HG02943 (cell line): ENCODE measurements around the gene PRKAB2.
"Not testable (repeated sequence)": the region's sequence is repeated elsewhere in the genome, so short reads cannot be mapped to it uniquely, and the experiment has no call there.

Experiments
- ATAC-seq: cut with Tn5 transposase; IDR thresholded peaks from one replicate; pipeline ENCODE4 v1.9.1; 2021; ENCODE audit warnings: mild to moderate bottlenecking, low read depth, moderate library complexity; ENCODE audit not compliant: unreplicated experiment

Gene PRKAB2, protein sequence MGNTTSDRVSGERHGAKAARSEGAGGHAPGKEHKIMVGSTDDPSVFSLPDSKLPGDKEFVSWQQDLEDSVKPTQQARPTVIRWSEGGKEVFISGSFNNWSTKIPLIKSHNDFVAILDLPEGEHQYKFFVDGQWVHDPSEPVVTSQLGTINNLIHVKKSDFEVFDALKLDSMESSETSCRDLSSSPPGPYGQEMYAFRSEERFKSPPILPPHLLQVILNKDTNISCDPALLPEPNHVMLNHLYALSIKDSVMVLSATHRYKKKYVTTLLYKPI

DNA sequence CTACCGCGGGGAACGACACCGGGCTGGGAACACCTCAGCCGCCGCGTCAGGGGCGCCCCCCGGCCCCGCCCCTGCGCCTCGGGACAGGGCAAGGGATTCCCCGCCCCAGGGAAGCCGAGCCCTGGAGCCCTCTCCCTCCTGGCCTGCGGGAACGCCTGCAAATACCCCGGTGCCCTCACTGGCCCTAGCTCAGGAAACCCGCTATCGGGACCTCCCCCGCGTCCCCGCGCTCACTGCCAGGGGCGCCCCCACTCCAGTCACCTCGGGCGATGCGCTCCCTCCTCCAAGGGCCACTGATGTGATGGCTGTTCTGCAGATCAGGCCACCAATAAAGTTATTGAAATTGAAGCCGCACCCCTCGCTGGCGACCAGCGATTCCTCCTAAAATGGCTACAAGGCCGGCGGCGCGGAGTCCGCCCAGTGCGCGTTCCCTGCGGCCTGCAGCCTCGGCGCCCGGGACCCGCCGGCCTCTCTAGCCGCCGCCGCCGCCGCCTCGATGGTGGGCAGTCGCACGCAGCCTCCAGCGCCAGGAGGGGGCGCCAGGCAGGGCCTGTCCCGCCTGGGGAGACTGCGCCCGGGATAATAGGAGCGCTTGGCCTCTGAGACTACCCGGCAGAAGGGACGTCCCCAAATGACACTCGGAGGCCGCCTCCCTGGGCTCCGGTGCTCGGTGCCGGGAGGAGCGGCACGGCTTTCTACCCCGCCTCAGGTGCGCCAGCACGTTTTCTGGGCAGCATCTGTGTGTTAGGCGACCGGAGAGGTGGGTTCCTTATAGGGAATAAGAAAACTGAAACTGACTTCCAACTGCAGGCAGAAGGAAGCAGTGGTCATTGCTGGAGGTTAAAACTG is at the start of gene PRKAB2:
TSS of gene PRKAB2 (minus strand) at position 303 of the 849 bp plus-strand sequence. CDS start 326 bp downstream, outside the sequence.
- peak; percentile 84 for ATAC-seq

DNA sequence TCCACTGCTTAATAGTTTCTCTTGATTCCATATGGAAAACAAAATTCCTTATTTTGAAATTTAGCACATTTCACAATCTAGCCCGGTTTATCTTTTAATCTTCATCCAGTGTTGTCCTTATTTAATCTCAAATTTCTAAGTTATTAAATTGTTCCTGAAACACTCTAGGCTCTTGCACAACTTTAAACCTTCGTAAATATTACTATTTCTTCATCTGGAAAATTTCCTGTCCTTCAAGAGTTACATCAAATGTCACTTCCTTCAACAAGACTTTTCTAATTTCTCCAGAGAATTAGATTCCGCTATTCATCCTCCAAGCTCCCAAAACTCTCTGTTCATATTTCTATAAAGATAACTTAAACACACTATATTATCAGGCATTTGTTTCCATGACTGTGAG is 46.3 kb upstream of the PRKAB2 start:
- ATAC-seq = no peak

DNA sequence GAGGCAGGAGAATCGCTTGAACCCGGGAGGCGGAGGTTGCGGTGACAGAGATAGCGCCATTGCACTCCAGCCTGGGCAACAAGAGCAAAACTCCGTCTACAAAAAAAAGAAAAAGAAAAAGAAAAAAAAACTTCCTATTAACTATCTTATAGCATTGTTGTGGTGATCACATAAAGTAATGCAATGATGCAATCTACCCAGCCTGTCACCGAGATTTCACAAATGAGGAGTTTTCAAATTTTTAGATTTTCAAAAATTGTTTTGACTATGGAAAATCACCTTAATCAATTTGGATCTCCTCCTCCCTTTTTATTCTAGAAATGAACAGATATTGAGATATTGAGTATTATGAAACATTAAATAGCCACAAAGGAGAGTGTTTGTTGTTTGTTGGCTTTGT is 44.9 kb upstream of the PRKAB2 start:
- ATAC-seq = no peak

DNA sequence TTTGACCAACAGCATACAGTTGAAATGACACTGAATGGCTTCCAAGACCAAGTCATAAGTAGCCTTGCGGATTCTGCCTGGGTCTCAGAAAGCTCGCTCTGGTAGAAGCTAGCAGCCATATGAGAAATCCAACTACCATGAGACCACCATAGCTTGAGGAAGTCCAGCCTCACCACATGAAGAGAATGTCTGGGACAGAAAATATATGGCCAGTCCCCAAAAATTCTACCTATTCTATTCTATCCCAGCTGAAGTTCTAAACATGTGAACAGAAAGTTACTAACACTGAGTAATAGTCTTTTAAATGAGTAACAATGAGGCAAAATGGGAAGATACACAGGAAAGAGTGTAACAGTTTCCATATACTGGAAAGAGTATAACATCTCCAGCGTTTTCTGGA is 43.9 kb upstream of the PRKAB2 start:
- no peak for ATAC-seq

DNA sequence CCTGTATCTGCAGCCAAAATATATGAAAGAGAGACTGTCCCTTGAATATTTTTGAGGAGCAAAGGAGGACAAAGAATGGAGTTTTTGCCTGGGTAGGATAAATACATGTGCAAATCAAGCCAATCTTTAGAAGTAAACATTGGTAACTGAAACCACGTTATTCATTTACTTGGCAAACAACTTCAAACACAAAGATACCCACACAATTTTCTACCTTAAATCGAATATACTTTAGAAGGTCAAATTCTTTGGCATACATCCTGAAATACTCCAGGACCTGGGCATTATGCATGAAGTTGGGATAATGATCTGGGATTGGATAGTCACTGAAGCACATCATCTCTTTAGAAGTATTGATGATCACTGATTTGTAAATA is 43.3 kb upstream of the PRKAB2 start:
- no peak for ATAC-seq

DNA sequence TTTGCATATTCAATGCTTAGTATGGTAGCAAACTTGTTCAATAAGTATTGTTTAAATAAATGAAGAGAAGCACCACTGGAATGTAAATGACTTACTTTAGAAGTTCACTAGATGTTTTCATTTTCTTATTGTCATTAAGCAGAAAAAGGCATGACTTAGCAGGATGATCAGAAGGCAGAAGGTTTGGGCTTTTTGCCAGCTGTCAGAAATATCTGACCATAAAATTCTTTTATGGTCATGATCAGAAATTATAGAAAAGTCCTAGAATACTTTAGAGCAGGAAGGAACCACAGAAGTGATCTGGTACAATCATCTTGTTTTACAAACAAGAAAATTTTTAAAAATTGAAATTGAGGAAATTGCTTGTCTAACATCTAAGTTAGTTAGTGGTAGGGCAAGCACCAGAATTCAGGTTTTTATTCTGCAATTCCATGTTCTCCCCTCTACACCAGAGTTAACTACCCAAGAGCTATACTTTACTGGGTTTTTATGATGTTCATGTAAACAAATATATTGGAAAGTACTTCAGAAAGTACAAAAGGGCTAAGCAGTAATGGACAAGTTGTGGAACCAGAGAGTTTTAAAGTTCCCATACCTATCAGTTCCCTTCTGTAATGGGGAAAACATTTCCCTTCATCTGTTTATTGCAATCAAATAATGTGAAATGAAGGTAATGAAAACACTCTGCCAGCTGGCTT is 42.7 kb upstream of the PRKAB2 start:
- ATAC-seq = no peak

DNA sequence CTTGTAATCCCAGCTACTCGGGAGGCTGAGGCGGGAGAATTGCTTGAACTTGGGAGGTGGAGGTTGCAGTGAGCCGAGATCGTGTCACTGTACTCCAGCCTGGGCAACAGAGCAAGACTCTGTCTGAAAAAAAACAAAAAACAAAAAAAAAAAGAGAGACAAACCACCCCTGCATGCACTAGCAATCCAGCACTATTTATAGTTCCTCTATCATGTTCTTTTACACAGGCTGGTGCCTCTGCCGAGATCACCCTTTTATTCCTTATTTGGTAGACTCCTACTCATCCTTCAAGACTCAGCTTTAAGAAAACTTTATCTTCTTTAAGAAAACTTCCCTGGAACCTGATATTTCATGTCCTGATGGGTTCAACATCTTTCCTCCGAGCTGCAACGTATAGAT is 42.1 kb upstream of the PRKAB2 start:
- ATAC-seq = no peak

DNA sequence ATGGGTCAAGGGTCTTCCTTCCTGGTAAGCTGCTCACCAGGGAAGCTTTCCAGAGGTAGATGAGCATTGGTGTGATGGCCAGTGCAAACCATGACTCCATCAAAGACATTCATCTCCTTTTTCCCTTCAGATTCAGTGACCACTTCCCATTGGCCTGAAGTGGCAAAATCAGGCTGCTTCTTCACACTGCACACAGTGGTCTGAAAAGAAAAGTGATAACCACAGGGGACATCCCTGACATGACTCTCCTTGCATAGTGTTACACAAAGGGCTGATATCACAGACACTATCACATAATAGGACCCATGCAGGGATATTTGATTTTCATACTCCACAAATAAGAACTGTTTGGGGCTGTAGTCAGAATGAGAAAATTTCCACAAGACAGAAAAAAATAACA is 41.0 kb upstream of the PRKAB2 start:
- ATAC-seq = no peak

DNA sequence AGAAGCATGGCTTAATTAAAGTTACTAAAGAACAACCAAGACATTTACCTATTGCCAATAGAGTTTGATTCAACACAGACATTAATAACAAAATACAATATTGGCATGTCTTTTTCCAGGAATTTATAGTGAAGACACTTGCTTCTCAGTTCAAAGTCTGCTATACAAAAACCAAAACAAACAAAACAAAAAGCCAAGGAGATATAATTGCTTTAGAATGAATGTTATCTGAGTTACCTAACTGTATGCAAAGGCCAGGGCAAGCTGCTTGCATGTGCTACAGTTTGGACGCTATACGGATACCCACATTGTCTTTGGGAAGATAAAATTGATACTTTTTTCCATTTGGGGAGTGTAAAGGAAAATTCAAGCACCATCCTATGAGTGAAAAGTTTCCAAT is 39.3 kb upstream of the PRKAB2 start:
- ATAC-seq = no peak

DNA sequence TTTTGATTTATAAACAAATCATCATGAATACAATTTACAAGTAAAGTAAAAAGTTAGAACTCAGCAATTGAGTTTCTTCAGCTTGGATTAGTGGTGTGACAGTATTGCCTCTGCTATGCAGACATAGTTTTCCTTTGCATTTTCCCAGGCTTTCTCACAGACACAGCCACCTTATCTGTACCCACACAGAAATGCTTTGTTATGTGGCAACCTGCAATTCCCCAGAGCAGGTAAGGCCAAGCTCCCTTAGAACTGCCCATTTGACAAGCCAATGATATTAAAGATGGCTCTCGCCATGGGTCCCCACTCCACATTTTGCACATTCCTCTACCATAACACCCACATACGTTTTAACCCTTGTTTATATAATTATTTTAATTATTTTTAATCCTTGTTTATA is 38.7 kb upstream of the PRKAB2 start:
- ATAC-seq = no peak

DNA sequence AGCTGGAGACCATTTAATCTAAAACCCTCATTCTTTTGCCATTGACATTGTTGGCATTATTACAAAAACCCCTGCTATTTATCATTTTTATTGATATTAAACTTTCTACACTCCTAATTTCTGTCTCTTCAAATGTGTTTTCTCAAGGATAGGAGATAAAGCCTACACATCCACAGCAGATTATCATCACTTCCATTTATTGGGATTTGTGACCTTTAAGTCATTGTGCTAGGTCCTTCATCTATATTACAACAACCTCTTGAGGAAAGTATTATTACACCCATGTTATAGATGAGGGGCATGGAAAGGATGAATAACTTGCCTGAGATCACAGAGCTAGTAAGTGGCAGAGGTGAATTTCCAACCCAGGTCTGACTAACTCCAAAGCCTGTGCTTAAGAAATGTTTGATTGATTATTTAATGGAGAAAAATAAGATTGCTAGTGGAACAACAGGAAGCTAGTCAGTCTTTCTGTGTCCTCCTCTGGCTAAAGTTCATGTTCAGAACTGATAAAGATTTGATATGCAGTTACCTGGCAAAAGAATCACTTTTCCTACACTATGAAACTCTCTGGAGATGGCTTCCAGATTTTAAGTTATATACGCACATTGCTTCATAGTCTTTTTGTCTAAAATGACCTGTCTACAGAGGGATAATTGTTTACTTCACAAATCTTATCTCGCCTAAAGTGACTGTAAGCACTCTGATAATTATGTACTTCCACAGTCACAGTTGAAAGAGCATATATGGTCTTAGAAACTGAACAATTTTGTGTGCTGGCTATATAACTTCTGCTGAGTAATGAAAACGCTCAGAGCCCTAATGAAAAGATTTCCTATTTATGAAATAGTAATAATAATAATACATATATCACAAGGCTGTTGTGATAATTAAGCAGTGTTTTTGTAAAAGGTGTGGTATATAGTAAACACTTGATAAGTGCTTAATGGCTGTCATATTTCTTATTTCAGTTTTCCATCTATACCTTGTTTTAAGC is 37.9 kb upstream of the PRKAB2 start:
- ATAC-seq = no peak

DNA sequence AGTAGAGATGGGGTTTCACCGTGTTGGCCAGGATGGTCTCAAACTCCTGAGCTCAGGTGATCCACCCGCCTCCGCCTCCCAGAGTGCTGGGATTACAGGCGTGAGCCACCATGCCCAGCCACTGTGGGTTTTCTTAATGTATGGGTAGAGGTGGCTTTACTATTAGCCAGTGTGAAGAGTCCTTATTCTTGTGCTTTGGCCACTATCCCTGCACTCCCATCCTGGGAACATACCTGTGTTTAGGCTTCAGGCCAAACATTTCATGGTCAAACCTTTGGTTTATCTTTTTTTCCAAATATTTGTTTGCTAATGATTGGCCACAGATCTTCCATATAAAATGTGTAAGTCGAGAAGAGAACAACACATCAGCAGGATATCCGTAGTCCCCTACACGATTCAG is 36.3 kb upstream of the PRKAB2 start:
- ATAC-seq = no peak

DNA sequence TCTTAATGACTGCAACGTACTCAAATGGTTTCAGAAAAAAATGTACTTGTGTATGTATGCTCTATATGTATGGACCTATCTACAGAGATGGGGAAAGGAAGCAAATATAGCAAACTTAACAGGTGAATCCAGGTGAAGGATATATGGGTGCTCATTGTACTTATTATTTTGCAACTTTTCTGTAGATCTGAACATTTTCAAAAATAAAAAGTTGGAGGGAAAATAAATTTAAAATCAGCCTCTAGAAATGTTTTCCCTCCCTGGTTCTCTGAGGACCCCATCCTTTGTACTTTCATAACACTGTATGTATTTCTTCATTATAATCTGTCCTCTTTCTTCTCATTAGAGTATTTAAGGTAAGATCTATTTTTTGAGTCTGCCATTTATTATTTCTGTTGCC is 34.9 kb upstream of the PRKAB2 start:
- no peak for ATAC-seq

DNA sequence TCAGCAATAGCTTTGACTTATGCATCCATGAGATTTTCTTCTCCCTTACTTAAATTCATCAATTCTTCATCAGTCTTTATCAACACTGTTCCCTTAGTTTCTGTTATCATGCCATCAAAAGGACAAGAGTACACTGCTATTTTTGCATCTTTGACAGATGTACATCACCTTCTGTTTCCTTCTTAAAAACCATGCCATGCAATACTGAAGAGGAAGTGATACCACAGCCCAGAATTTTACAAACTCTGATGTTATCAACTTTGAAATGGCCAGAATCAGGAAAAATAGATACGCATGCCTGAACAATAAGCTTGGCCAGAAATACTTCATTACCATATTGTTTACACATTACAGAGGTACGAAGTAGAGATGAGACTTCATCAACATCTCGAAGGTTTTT is 31.8 kb upstream of the PRKAB2 start:
- ATAC-seq = no peak

DNA sequence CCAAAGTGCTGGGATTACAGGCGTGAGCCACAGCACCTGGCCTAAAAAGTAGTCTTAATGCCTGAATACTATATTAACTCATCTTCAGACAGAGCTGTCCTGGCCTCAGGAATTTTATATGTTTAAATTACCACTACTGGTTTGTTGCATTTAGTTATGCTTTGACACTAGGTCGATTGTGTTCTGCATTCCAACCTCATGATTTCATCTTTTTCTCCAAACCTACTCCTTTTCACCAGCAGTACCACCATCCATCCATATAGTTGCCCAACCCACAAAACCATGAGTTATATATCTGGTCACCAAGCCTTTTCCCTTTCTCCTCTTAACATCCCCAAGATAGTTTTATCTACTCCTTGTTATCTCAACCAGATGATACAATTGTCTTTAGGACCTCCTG is 30.3 kb upstream of the PRKAB2 start:
- no peak for ATAC-seq

DNA sequence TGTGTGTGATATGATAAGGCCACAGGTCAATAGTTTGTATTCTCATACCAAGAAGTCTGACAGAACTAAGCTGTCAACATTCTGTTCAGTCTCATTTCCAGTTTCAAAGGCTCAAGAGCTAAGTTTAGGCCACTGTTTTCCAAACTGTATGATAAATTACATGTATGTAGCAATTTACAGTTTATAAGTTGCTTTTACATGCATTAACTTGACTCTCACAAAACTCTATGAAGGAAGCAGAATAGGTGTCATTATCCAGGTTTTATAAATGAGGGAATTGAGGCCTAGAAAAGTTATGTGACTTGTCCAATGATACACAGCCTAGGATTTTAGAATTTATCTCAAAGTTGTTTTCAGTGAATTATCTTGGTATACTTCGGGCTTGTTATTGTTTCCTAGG is 29.5 kb upstream of the PRKAB2 start:
- ATAC-seq = no peak

DNA sequence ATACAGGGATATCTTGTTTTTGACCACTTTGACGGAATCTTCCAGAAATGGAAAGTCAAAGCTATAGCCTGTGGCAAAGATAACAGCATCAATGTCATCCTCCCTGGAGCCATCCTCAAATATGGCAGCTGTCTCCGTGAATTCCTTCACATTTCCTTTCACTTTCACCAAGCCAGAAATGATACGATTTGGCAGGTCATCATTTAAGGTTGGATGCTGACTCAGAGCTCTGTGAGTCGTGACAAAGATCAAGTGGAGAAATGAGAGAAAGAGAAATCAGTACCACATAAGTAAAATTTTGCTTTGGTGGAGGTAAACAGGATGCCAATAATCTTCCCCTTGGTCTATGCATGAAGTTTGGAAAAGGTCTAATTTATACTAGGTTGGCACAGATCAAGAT is 29.0 kb upstream of the PRKAB2 start:
- ATAC-seq = no peak

DNA sequence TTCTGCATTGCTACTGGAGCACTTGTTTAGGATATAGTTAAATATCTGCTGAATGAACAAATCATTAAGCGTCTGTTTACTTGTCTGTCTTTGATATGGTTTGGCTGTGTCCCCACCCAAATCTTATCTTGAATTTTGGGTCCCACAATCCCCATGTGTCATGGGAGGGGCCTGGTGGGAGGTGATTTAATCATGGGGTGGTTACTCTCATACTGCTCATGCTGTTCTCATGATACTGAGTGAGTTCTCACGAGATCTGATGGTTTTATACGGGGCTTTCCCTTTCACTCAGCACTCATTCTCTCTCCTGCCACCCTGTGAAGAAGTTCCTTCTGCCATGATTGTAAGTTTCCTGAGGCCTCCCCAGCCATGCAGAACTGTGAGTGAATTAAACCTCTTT is 25.1 kb upstream of the PRKAB2 start:
- ATAC-seq = not testable (repeated sequence)

DNA sequence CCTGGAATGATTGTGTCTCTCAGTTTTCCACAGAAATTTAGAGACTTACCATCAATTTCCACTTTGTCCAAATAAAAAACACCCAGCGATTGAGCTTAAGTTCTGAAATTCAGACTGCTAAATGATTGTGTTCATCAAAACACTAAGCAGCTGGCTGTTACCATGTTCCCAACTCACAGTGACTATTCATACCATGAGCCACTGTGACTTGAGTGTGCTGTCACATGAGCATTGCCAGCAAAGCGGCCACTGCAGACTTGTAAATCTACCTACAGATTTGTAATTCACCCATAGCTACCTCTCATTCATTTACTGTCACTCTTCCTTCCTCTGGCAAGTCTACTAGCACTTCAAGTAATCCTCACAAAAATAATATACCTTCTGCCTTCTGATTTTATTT is 17.2 kb upstream of the PRKAB2 start:
- no peak for ATAC-seq

DNA sequence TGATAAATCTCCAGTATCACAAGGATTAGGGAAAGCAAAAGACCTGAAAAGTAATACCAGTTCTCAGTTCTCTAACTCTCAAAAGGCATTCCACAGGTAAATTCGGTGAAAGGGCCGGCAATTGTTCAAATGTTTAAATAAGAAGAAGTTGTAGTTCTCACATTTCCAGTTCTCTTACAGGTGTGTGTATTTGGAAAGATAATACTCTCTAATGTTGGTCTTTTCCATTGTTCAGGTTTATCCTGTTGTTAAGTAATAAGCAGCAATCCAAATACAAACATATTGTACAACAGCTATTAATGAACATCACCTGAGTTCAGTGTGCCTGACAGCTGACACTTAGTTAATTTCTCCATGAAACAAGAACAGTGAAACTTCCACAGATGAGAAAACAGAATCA is 13.2 kb upstream of the PRKAB2 start:
- no peak for ATAC-seq
